Vagina (tissue), 2 donors: Measurements from ENCODE around the gene TGFA.

Experiments
- CTCF ChIP-seq, 3 experiments: fragments of 450-650 bp in 2 of 3; fragments of 200-600 bp in 1 of 3; sonication (generic) in 1 of 3; IDR thresholded peaks; one replicate each; pipeline ENCODE4 v1.5.1; 2017 to 2019; ENCODE audit warnings: antibody characterized with exemption in 3 of 3, mild to moderate bottlenecking in 2 of 3, moderate library complexity in 2 of 3
- POLR2AphosphoS5 ChIP-seq, 2 donors: sonication (generic); formaldehyde crosslinking; IDR thresholded peaks; one replicate each; pipeline ENCODE4 v1.9.0; 2017; ENCODE audit warnings: antibody characterized with exemption in 2 of 2, mild to moderate bottlenecking in 2 of 2, low read depth in 1 of 2; ENCODE audit not compliant: insufficient read depth in 1 of 2

GRCh38 chr2:70566464-70566863 lies 12.8 kb upstream of the TGFA start:
- TF ChIP-seq CTCF (IDR thresholded peaks at IDR 0.05): no peak
- no peak for TF ChIP-seq POLR2AphosphoS5 (IDR thresholded peaks at IDR 0.05; ENCODE audit: insufficient read depth in 1 of 2, low read depth in 1 of 2)
